ENCODE measurements around the gene KLF17. TPM values are rescaled to one million over a fixed set of nuclear protein-coding genes. Genes with fewer than 3 reads are reported as not detected.

Gene KLF17
- total RNA-seq, 2 experiments from 2014 or later = not detected

GRCh38 chr1:44157903-44158302 lies 39.3 kb downstream of the KLF17 start:
- Mint-ChIP-seq H3K27ac (no peak overlapping the region), H3K27me3 (no peaks in the 10 kb centered on the region), H3K4me3 (no peak overlapping the region), H3K9me3 (peaks cover 3% of the 10 kb centered on the region), H3K4me1 (no peaks in the 10 kb centered on the region), H3K36me3 (no peaks in the 10 kb centered on the region)
- DNase-seq = no peak

DNA sequence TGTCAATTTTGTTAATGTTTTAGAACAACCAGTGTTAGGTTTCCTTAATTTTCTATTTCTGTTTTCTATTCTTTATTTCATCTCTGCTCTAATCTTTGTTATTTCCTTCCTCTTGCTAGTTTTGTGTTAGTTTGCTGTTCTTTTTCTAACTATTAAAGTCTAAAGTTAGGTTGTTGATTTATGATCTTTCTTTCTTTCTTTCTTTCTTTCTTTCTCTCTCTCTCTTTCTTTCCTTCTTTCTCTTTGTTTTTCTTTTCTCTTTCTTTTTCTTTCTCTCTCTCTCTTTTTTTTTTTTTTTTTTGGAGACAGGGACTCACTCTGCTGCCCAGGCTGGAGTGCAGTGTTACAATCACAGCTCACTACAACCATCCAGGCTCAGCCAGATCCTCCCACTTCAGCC lies 40.2 kb downstream of the KLF17 start:
- H3K9me3 Mint-ChIP-seq = peaks cover 3% of the 10 kb centered on the region
- no peaks in the 10 kb centered on the region for H3K4me1 Mint-ChIP-seq
- H3K27me3 Mint-ChIP-seq = no peaks in the 10 kb centered on the region
- DNase-seq = no peak
- H3K27ac Mint-ChIP-seq = no peak overlapping the region
- no peak overlapping the region for H3K4me3 Mint-ChIP-seq
- H3K36me3 Mint-ChIP-seq = peaks cover 2% of the 10 kb centered on the region

DNA sequence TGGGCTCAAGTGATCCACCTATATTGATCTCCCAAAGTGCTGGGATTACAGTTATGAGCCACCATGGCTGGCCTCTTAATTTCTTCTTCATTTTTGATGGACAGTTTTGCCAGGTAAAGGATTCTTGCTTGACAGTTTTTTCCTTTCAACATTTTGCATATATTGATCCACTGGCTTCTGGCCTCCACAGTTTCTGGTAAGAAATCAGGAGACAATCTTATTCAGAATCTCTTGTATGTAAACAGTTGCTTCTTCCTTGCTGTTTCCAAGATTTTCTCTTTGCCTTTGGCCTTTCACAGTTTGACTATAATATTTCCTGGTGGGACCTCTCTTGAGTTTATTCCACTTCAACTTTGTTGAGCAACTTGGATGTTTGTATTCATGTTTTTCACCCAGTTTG lies 42.9 kb downstream of the KLF17 start:
- H3K27ac Mint-ChIP-seq = no peak overlapping the region
- H3K4me3 Mint-ChIP-seq = no peak overlapping the region
- H3K36me3 Mint-ChIP-seq = peaks cover 2% of the 10 kb centered on the region
- peaks cover 3% of the 10 kb centered on the region for H3K9me3 Mint-ChIP-seq
- no peaks in the 10 kb centered on the region for H3K27me3 Mint-ChIP-seq
- DNase-seq = no peak
- no peaks in the 10 kb centered on the region for H3K4me1 Mint-ChIP-seq

- DNase-seq = no peak
- peaks cover 4% of the 10 kb centered on the region for H3K4me1 Mint-ChIP-seq
- H3K27me3 Mint-ChIP-seq = peaks cover under 1% of the 10 kb centered on the region
- H3K9me3 Mint-ChIP-seq = peaks cover 6% of the 10 kb centered on the region
- no peaks in the 10 kb centered on the region for H3K36me3 Mint-ChIP-seq
- no peak overlapping the region for H3K4me3 Mint-ChIP-seq
- H3K27ac Mint-ChIP-seq = no peak overlapping the region
Observed at GRCh38 chr1:44168520-44169098, 50.0 kb downstream of the KLF17 start.

- peaks cover 6% of the 10 kb centered on the region for H3K27me3 Mint-ChIP-seq
- no peaks in the 10 kb centered on the region for H3K36me3 Mint-ChIP-seq
- no peak for DNase-seq
- H3K9me3 Mint-ChIP-seq = peaks cover 12% of the 10 kb centered on the region
- H3K4me3 Mint-ChIP-seq = no peak overlapping the region
- peaks cover 4% of the 10 kb centered on the region for H3K4me1 Mint-ChIP-seq
- H3K27ac Mint-ChIP-seq = no peak overlapping the region
Observed at GRCh38 chr1:44170281-44170823, 51.7 kb downstream of the KLF17 start.

DNA sequence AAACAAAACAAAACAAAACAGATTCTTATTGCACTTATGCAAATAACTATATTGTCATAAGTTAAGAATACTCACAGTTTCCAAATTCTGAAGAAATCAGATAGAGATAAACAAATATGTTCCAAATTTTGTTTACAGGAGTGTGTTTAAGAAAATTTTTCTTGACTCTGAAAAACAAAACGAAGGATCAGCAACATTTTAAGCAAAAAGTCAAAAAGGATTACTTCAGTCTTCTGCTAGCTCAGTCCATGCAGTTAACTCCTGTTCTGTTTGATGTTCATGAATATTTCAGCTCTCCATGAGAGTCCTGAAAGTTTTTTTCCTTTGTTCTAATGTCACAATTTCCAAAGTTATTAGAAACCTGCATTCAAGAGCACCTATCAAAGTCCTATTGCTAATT lies 56.0 kb downstream of the KLF17 start:
- H3K4me3 Mint-ChIP-seq = no peak overlapping the region

More for the DNA sequence above, 56.0 kb downstream of the KLF17 start:
- H3K27me3 Mint-ChIP-seq = peaks cover 11% of the 10 kb centered on the region
- peaks cover 6% of the 10 kb centered on the region for H3K9me3 Mint-ChIP-seq
- no peak overlapping the region for H3K27ac Mint-ChIP-seq
- H3K36me3 Mint-ChIP-seq = no peaks in the 10 kb centered on the region
- DNase-seq = no peak
- H3K4me1 Mint-ChIP-seq = no peaks in the 10 kb centered on the region

Other genes starting within 250 kb of the KLF17 start
- gene ARTN, start 185.0 kb upstream of the KLF17 start, total RNA-seq = under 1 TPM; 0.16 to 0.43 TPM
- 10 to 100 TPM; 15.8 to 16.9 TPM for gene IPO13, start 171.9 kb upstream of the KLF17 start, total RNA-seq
- 10 to 100 TPM; 65.2 to 66.7 TPM for gene DPH2, start 148.8 kb upstream of the KLF17 start, total RNA-seq
- 100 to 1,000 TPM; 116 to 122 TPM for gene ATP6V0B, start 143.9 kb upstream of the KLF17 start, total RNA-seq
- gene B4GALT2, start 139.6 kb upstream of the KLF17 start, total RNA-seq = 10 to 100 TPM; 38.5 to 41.6 TPM
- 1 to 10 TPM; 1.0 to 1.5 TPM for gene CCDC24, start 127.2 kb upstream of the KLF17 start, total RNA-seq
- gene SLC6A9, start 87.4 kb upstream of the KLF17 start, total RNA-seq = 10 to 100 TPM; 13.5 to 14.8 TPM
- gene KLF18, start 22.8 kb downstream of the KLF17 start, total RNA-seq = not detected
- 10 to 100 TPM; 31.5 to 32.3 TPM for gene DMAP1, start 94.7 kb downstream of the KLF17 start, total RNA-seq
- 10 to 100 TPM; 47.3 to 48.2 TPM for gene ERI3, start 236.4 kb downstream of the KLF17 start, total RNA-seq

All from activated naive CD8-positive, alpha-beta T cell treated with anti-CD3 and anti-CD28 coated beads for 36 hours (primary cell).